ENCODE data around the gene DRD2. TPM values are rescaled to one million over a fixed set of nuclear protein-coding genes. Genes with fewer than 3 reads are reported as not detected.

The DRD2 gene
- total RNA-seq, 1 donor from 2014 or later, result 2.9 TPM

- no peaks in the 10 kb centered on the region for H3K36me3 Mint-ChIP-seq (ENCODE audit: low read depth)
- H3K27ac Mint-ChIP-seq (ENCODE audit: unreplicated experiment), result peak overlapping the region; percentile 97
- DNase-seq (ENCODE audit: low read depth, low spot score), result peak; percentile 30
- H3K9me3 Mint-ChIP-seq, result peaks cover 2% of the 10 kb centered on the region
- peak overlapping the region; percentile 47 for H3K4me3 Mint-ChIP-seq
- peaks cover 30% of the 10 kb centered on the region for H3K4me1 Mint-ChIP-seq
- no peak for TF ChIP-seq CTCF (conservative IDR thresholded peaks at IDR 0.05)
- no peaks in the 10 kb centered on the region for H3K27me3 Mint-ChIP-seq (ENCODE audit: low read depth)
Observed at GRCh38 chr11:113505541-113506375, 30.6 kb upstream of the DRD2 start.

- DNase-seq (ENCODE audit: low read depth, low spot score), result no peak
- H3K27ac Mint-ChIP-seq (ENCODE audit: unreplicated experiment), result peak overlapping the region; percentile 97
- H3K36me3 Mint-ChIP-seq (ENCODE audit: low read depth), result no peaks in the 10 kb centered on the region
- H3K4me3 Mint-ChIP-seq, result no peak overlapping the region
- peaks cover 30% of the 10 kb centered on the region for H3K4me1 Mint-ChIP-seq
- H3K9me3 Mint-ChIP-seq, result peaks cover 2% of the 10 kb centered on the region
- no peaks in the 10 kb centered on the region for H3K27me3 Mint-ChIP-seq (ENCODE audit: low read depth)
- TF ChIP-seq CTCF (conservative IDR thresholded peaks at IDR 0.05), result no peak
Observed at GRCh38 chr11:113505046-113505445, 29.8 kb upstream of the DRD2 start.

GRCh38 chr11:113504586-113504985 lies 29.4 kb upstream of the DRD2 start:
- H3K9me3 Mint-ChIP-seq, result peaks cover 2% of the 10 kb centered on the region
- H3K4me3 Mint-ChIP-seq, result no peak overlapping the region
- H3K27ac Mint-ChIP-seq (ENCODE audit: unreplicated experiment), result peak overlapping the region; percentile 97
- H3K27me3 Mint-ChIP-seq (ENCODE audit: low read depth), result no peaks in the 10 kb centered on the region
- TF ChIP-seq CTCF (conservative IDR thresholded peaks at IDR 0.05), result no peak
- no peaks in the 10 kb centered on the region for H3K36me3 Mint-ChIP-seq (ENCODE audit: low read depth)
- DNase-seq (ENCODE audit: low read depth, low spot score), result no peak
- peaks cover 30% of the 10 kb centered on the region for H3K4me1 Mint-ChIP-seq

- no peak for TF ChIP-seq CTCF (conservative IDR thresholded peaks at IDR 0.05)
- peaks cover 30% of the 10 kb centered on the region for H3K4me1 Mint-ChIP-seq
- DNase-seq (ENCODE audit: low read depth, low spot score), result no peak
- peaks cover 2% of the 10 kb centered on the region for H3K9me3 Mint-ChIP-seq
- peak overlapping the region; percentile 77 for H3K27ac Mint-ChIP-seq (ENCODE audit: unreplicated experiment)
- H3K36me3 Mint-ChIP-seq (ENCODE audit: low read depth), result no peaks in the 10 kb centered on the region
- no peaks in the 10 kb centered on the region for H3K27me3 Mint-ChIP-seq (ENCODE audit: low read depth)
- no peak overlapping the region for H3K4me3 Mint-ChIP-seq
Observed at GRCh38 chr11:113504071-113504470, 28.9 kb upstream of the DRD2 start.

- Mint-ChIP-seq H3K36me3 (ENCODE audit: low read depth) (no peaks in the 10 kb centered on the region), H3K27me3 (ENCODE audit: low read depth) (peaks cover 6% of the 10 kb centered on the region), H3K9me3 (no peaks in the 10 kb centered on the region), H3K27ac (ENCODE audit: unreplicated experiment) (no peak overlapping the region), H3K4me1 (no peaks in the 10 kb centered on the region), H3K4me3 (no peak overlapping the region)
- TF ChIP-seq CTCF (conservative IDR thresholded peaks at IDR 0.05), result no peak
- no peak for DNase-seq (ENCODE audit: low read depth, low spot score)
Observed at GRCh38 chr11:113497066-113497910, 22.1 kb upstream of the DRD2 start.

All from neural crest cell (in vitro differentiated cells).